KOPT-K1 (cell line): ENCODE measurements around the gene INF2.

ENCODE experiments used
- H3K27ac ChIP-seq: fragments of 200-600 bp; sonication (generic); 2 replicates; pipeline ENCODE4 v1.5.1; 2016; ENCODE audit warnings: antibody characterized with exemption, mild to moderate bottlenecking, low read depth, low read length; ENCODE audit not compliant: poor library complexity, severe bottlenecking
- H3K36me3 ChIP-seq: fragments of 200-600 bp; sonication (generic); 2 replicates; pipeline ENCODE4 v1.5.1; 2017; ENCODE audit warnings: antibody characterized with exemption, mild to moderate bottlenecking, low read length, moderate library complexity; ENCODE audit not compliant: insufficient read depth
- H3K9me3 ChIP-seq: fragments of 200-600 bp; sonication (generic); 2 replicates; pipeline ENCODE4 v1.5.1; 2017; ENCODE audit warnings: antibody characterized with exemption, low read length, mild to moderate bottlenecking; ENCODE audit not compliant: insufficient read depth, poor library complexity, severe bottlenecking

INF2 gene

GRCh38 chr14:104708606-104709268, 19.3 kb downstream of the INF2 start:
- Histone ChIP-seq H3K27ac (no peak overlapping the region), H3K36me3 (peaks cover 84% of the 10 kb centered on the region)

DNA sequence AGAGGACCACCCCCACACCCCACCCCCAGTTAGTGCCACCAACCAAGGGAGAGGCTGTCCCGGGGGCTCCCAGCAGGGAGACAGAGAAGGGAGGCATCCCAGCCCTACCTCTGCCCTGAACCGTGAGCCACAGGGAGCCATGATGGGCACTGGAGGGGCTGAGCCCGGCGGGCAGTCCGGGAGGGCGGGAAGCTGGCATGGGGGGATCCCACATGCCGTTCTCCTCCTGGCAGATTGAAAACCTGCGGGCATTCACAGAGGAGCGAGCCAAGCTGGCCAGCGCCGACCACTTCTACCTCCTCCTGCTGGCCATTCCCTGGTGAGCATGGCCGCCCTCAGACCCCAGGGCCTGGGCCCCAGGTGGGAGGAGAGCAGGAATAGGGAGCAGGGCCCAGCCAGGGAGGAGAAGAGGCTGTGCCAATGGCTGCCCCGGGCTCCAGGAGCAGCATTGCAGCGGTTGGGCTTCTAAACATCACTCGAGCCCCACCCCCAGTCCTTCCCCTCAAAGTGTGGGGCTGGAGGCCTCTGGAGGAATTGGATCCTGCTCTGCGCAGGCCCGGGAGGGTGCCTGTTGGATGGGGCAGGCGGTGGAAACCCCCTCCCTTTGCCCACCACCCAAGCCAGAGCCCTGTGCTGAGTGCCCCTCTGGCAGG, 20.1 kb downstream of the INF2 start:
- no peaks in the 10 kb centered on the region for H3K9me3 ChIP-seq
- H3K27ac ChIP-seq = no peak overlapping the region
- peaks cover 84% of the 10 kb centered on the region for H3K36me3 ChIP-seq

More at GRCh38 chr14:104708606-104709268, 19.3 kb downstream of the INF2 start:
- H3K9me3 ChIP-seq = no peaks in the 10 kb centered on the region

DNA sequence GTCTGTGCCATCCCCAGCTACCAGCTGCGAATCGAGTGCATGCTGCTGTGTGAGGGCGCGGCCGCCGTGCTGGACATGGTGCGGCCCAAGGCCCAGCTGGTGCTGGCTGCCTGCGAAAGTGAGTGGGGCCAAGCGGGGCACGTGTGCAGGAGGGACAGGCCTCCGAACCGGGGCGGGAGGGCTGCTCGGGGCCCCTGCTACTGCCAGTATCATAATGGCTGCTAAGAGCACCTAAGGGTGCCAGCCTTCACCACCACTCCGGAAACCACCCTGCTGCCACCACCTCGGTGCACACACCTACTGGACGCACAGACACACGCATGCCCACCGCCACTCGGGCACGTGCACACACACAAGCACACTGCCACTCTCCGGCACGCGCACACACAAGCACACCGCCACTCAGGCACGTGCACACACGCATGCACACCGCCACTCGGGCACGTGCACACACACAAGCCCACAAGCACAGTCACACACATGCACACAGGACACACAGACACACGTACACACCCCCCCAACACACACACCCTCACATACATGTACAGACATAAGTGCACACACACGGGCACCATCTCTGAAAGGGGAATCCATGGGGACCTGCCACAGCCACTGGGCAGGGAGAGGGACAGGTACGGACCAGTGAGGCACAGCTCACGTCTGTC, 20.8 kb downstream of the INF2 start:
- peaks cover 84% of the 10 kb centered on the region for H3K36me3 ChIP-seq
- no peak overlapping the region for H3K27ac ChIP-seq
- no peaks in the 10 kb centered on the region for H3K9me3 ChIP-seq

DNA sequence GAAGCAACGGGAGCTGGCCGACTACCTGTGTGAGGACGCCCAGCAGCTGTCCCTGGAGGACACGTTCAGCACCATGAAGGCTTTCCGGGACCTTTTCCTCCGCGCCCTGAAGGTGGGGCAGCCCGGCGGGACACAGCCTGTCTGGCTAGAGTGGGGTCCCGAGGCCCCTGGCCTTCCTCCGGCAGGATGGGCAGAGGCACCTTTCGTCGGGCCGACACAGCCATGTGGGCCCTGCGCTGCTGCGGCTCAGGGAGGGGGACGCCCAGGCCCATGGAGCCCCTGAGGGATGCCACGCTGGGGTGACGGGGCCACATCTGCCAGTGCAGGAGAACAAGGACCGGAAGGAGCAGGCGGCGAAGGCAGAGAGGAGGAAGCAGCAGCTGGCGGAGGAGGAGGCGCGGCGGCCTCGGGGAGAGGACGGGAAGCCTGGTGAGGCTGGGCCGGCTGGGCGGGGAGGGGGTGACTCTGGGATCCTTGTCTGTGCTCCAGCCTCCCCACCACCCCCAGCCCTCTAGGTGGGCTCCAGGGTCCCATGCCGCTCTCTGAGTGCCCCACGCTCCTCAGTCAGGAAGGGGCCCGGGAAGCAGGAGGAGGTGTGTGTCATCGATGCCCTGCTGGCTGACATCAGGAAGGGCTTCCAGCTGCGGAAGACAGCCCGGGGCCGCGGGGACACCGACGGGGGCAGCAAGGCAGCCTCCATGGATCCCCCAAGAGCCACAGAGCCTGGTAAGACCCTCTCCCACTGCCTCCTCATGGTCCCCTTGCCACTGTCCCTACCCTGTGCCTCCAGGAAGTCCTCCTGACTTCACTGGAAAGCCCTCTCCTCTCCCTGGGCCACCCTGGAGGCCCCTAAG, 23.7 kb downstream of the INF2 start:
- H3K36me3 ChIP-seq = peaks cover 84% of the 10 kb centered on the region
- no peak overlapping the region for H3K27ac ChIP-seq
- H3K9me3 ChIP-seq = no peaks in the 10 kb centered on the region

DNA sequence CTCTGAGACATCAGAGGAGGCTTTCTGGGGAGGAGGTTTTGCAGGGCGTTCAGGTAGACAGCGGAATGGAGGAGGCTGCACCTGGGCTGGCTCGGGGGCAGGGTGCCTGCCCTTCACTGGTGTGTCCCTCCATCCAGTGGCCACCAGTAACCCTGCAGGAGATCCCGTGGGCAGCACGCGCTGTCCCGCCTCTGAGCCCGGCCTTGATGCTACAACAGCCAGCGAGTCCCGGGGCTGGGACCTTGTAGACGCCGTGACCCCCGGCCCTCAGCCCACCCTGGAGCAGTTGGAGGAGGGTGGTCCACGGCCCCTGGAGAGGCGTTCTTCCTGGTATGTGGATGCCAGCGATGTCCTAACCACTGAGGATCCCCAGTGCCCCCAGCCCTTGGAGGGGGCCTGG, 24.6 kb downstream of the INF2 start:
- Histone ChIP-seq H3K9me3 (no peaks in the 10 kb centered on the region), H3K27ac (no peak overlapping the region), H3K36me3 (peaks cover 84% of the 10 kb centered on the region)

DNA sequence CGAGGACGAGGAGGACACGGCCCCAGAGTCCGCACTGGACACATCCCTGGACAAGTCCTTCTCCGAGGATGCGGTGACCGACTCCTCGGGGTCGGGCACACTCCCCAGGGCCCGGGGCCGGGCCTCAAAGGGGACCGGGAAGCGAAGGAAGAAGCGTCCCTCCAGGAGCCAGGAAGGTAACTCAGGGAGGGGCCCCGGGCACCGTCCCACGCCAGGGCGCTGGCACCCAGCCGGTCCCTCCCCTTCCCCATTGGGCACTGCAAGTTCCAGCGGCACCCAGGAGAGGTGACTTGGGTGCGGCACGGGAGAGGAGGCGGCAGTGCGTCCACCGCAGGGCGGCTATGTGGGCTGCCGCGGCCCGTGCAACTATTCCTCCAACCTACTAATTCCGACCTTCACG, 25.3 kb downstream of the INF2 start:
- H3K9me3 ChIP-seq = no peaks in the 10 kb centered on the region
- peaks cover 84% of the 10 kb centered on the region for H3K36me3 ChIP-seq
- no peak overlapping the region for H3K27ac ChIP-seq

DNA sequence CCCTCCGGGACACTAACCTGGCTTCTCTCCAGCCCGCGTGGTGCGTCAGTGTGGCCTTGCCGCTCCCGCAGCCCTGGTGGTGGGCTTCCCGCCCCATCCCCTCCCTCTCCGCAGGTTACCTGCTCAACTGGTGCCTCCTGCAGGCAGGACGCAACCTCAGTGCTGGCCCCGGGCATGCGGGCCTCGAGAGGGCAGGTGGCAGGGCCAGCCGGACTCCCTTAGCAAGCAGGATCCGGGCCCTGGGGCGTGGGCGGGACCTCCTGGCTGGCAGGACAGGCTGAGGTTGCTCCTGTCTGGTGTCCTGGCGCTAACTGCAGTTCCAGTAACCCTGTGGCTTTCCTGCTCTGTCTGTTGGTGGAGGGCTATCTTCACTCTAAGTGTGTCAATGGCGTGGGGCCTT, 26.0 kb downstream of the INF2 start:
- Histone ChIP-seq H3K27ac (no peak overlapping the region), H3K36me3 (peaks cover 81% of the 10 kb centered on the region), H3K9me3 (no peaks in the 10 kb centered on the region)

GRCh38 chr14:104715871-104716270, 26.5 kb downstream of the INF2 start:
- Histone ChIP-seq H3K9me3 (no peaks in the 10 kb centered on the region), H3K27ac (no peak overlapping the region), H3K36me3 (peaks cover 77% of the 10 kb centered on the region)

GRCh38 chr14:104717137-104717536, 27.7 kb downstream of the INF2 start:
- H3K9me3 ChIP-seq = no peaks in the 10 kb centered on the region
- peaks cover 74% of the 10 kb centered on the region for H3K36me3 ChIP-seq
- no peak overlapping the region for H3K27ac ChIP-seq

DNA sequence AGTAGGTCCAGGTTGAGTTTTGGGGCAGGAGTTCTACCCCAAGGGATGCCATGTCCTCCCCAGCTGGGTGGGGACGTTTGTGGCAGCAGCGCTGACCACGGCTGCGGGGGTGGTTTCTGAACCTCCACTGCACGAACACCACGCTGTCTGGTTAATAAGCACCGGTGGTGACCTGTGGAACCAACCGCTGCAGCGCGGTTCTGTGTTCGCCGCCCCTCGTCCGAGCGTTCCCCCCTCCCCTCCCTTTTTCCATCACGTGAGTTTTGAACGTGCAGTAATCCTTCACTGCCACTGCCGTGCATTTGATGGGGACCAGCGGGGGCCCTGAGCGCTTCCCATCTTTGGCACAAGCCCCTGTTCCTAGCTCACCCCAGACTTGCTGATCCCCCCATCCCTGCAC, 28.2 kb downstream of the INF2 start:
- no peak overlapping the region for H3K27ac ChIP-seq
- H3K9me3 ChIP-seq = no peaks in the 10 kb centered on the region
- H3K36me3 ChIP-seq = peaks cover 74% of the 10 kb centered on the region

- Histone ChIP-seq H3K27ac (no peak overlapping the region), H3K36me3 (peaks cover 70% of the 10 kb centered on the region), H3K9me3 (no peaks in the 10 kb centered on the region)
Observed at GRCh38 chr14:104718147-104718546, 28.7 kb downstream of the INF2 start.

DNA sequence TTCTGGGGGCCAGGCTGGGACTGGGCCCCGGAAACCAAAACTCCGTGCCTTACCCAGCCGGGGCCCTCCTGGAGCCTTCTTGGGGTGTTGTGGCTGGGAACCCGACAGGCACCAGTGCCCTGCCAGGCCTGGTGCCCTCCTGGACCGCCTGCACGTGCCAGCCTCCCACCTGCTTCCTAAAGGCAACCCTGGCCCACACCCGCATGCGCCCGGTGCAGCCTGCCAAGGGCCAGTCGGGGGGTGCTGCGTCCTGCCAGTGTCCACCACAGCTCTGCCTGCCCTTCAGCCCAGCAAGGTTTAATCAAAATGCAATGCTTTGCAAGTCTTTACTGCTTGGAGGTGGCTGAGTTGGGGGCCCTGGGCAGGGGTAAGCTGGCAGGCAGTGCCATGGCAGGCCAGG, 29.5 kb downstream of the INF2 start:
- Histone ChIP-seq H3K36me3 (peaks cover 64% of the 10 kb centered on the region), H3K9me3 (no peaks in the 10 kb centered on the region), H3K27ac (no peak overlapping the region)

DNA sequence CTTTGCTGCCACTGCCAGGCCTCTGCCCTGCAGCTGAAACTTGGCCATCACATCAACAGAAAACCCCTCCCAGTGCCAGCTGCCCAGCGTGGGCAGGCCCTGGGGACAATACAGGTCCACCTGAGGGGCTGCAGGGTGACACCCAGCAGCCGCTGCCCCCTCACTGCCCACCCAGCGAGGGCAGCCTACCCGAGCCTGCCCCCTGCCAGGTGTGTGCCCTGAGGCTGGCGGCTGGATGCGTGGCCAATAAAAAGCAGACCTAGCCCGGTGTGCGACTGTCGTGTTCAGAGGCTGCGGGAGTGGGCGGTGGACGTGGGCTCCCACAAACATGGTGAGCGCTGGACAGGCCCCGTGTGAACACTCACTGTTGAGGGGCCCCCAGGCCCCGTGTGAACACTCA, 29.9 kb downstream of the INF2 start:
- H3K36me3 ChIP-seq = peaks cover 59% of the 10 kb centered on the region
- H3K27ac ChIP-seq = no peak overlapping the region
- H3K9me3 ChIP-seq = no peaks in the 10 kb centered on the region

DNA sequence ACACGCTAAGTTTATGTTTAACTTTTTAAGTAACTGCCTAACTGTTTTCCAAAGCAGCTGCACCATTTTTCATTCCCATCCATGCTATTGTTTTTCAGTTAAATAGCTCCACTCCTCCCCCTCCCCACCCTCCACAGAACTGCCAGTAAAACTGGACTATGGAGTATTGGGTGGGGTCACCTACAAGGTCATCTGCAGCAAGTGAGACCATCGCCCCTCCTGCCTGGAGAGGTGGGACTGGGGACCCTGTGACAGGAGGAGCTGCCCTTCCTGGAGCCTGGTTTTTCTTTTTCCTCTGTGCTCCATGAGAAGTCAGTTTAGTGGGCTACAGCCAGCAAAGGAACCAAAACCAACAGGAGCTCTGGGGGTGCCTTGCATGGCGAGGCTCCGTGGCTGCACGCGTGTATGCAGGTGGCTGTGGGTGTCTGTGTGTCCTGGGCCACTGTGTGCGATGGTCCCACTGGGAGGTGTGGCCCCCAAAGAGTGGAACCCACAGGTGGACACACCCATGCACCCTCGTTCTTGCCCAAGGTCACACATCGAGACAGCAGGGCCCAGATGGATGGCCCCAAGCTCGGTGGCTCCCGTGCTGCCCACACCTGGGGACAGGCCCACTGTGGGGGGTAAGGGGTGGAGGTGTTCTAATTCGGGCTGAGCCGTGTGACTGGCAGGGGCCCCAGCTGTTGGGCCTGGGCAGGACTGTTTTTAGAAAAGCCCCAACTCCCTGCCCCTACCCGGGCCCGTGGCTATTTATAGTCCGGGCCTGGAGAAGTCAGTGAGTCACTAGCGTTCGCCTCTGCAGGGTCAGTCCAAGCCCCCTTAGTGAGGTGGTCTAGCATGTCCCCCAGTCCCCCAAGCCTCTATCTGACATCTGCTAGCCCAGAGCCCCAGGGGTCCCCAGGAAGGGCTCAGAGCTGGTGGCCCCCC, 32.4 kb downstream of the INF2 start:
- Histone ChIP-seq H3K27ac (no peak overlapping the region), H3K9me3 (no peaks in the 10 kb centered on the region), H3K36me3 (peaks cover 38% of the 10 kb centered on the region; the same call in 1 of the 2 replicates)
